Colonic mucosa (tissue), 4 donors: ENCODE results near the gene NOX4. TPM values are rescaled to one million over a fixed set of nuclear protein-coding genes. Genes with fewer than 3 reads are reported as not detected.

Experiments used
- DNase-seq: peaks from one replicate; pipeline ENCODE4 v3.0.0-alpha.2; 2020
- H3K27ac ChIP-seq: fragments of 200-600 bp; one replicate; pipeline ENCODE4 v1.8.0; 2021
- H3K27me3 ChIP-seq: fragments of 200-600 bp; one replicate; pipeline ENCODE4 v1.8.0; 2021
- H3K36me3 ChIP-seq: fragments of 200-600 bp; one replicate; pipeline ENCODE4 v1.8.0; 2021
- H3K4me1 ChIP-seq: fragments of 200-600 bp; one replicate; pipeline ENCODE4 v1.8.0; 2021; ENCODE audit warnings: mild to moderate bottlenecking
- H3K4me3 ChIP-seq: fragments of 200-600 bp; one replicate; pipeline ENCODE4 v1.8.0; 2021
- H3K9ac ChIP-seq, 2 donors: one replicate each; pipeline ENCODE4 v1.7.0; 2013; ENCODE audit warnings: control low read depth in 2 of 2, low read depth in 2 of 2, low read length in 2 of 2
- H3K9me3 ChIP-seq: fragments of 200-600 bp; one replicate; pipeline ENCODE4 v1.8.0; 2021
- intact Hi-C: fragments of 100-400 bp; cut with DNase I; formaldehyde crosslinking; loops from one replicate; pipeline ENCODE4 v1.14.1; 2022
- total RNA-seq, 2 donors: library from RNA; stranded (reverse); fragmentation: NEBNext Ultra II Directional in 1 of 2; extraction: Animal tissue kit (Norgen Biotek cat#: 25700) in 1 of 2; gene quantifications; one replicate each; pipeline ENCODE4 v1.2.1, GENCODE V29; 2021
- TF ChIP-seq, protein P1 (sequence below): fragments of 200-600 bp; IDR thresholded peaks from one replicate; pipeline ENCODE4 v1.8.0; 2022; ENCODE audit warnings: antibody characterized with exemption, mild to moderate bottlenecking
- donor health status: healthy.
- donor health status: DM: no; HTN: no; CAD: no.
- donor health status: DM: no; HTN: no; CAD: no.

NOX4 gene
- total RNA-seq, 2 donors from 2014 or later: 0.35 TPM; not detected in 1

DNA sequence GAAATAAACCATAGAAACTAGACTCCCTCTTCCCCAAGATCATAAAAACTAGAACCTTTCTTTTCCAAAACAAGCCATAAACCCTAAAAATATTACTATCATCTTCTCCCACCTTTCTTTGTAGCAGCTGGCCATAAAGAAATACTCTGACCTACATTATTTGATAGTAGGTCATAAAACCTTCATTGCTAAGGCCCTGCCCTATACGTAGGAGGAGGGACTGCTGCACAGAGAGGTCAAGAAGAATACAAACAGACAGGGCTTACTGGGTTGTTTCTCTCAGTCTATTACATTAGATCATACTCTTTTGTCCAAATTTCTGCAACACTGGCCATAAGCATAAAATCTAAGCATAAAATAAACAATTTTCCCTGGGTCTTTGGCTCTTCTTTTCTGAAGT lies 212.0 kb downstream of the NOX4 start:
- Histone ChIP-seq H3K9ac (no peak overlapping the region), H3K27ac (no peak overlapping the region), H3K9me3 (no peaks in the 10 kb centered on the region), H3K27me3 (no peaks in the 10 kb centered on the region), H3K36me3 (no peaks in the 10 kb centered on the region), H3K4me3 (no peak overlapping the region), H3K4me1 (peaks cover 4% of the 10 kb centered on the region)
- DNase-seq: peak; percentile 38
- TF ChIP-seq, protein P1, sequence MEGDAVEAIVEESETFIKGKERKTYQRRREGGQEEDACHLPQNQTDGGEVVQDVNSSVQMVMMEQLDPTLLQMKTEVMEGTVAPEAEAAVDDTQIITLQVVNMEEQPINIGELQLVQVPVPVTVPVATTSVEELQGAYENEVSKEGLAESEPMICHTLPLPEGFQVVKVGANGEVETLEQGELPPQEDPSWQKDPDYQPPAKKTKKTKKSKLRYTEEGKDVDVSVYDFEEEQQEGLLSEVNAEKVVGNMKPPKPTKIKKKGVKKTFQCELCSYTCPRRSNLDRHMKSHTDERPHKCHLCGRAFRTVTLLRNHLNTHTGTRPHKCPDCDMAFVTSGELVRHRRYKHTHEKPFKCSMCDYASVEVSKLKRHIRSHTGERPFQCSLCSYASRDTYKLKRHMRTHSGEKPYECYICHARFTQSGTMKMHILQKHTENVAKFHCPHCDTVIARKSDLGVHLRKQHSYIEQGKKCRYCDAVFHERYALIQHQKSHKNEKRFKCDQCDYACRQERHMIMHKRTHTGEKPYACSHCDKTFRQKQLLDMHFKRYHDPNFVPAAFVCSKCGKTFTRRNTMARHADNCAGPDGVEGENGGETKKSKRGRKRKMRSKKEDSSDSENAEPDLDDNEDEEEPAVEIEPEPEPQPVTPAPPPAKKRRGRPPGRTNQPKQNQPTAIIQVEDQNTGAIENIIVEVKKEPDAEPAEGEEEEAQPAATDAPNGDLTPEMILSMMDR: no peak
- intact Hi-C loops: no loop called here

GRCh38 chr11:89275966-89276365 lies 215.2 kb downstream of the NOX4 start:
- DNase-seq: no peak
- no peaks in the 10 kb centered on the region for H3K9me3 ChIP-seq
- no peaks in the 10 kb centered on the region for H3K36me3 ChIP-seq
- H3K4me1 ChIP-seq: peaks cover 4% of the 10 kb centered on the region
- H3K9ac ChIP-seq: no peak overlapping the region
- no peak overlapping the region for H3K4me3 ChIP-seq
- intact Hi-C loops: no loop called here
- TF ChIP-seq, protein P1: no peak
- no peak overlapping the region for H3K27ac ChIP-seq
- no peaks in the 10 kb centered on the region for H3K27me3 ChIP-seq

Other genes with a start within 250 kb of the NOX4 start
- not detected for gene TRIM77, start 218.9 kb upstream of the NOX4 start, total RNA-seq